ENCODE results near the gene TAF13.

TAF13 gene

GRCh38 chr1:109050228-109050995 is 25.4 kb downstream of the TAF13 start:
- H3K9me3 ChIP-seq (ENCODE audit: control insufficient read depth, insufficient read depth, low read depth, low read length) = no peaks in the 10 kb centered on the region
- POLR2A ChIA-PET = interaction anchor here (1.2 kb wide), 1 partner anchor 8 kb away, joined by 5 read pairs; the partner anchor contains the start of gene WDR47
- no peaks in the 10 kb centered on the region for H3K4me1 ChIP-seq (ENCODE audit: control insufficient read depth, insufficient read depth, low read length)
- no peaks in the 10 kb centered on the region for H3K36me3 ChIP-seq (ENCODE audit: control insufficient read depth in 2 of 2, insufficient read depth in 1 of 2, low read length in 2 of 2)
- TF ChIP-seq ZNF18 (tag by site-specific recombination; IDR thresholded peaks at IDR 0.05) (no peak), ZIC2 (tag by site-specific recombination; IDR thresholded peaks at IDR 0.05) (no peak), ZNF24 (tag by site-specific recombination; IDR thresholded peaks at IDR 0.05) (no peak), ZNF792 (tag by site-specific recombination; IDR thresholded peaks at IDR 0.05) (no peak), ZNF19 (tag by site-specific recombination; IDR thresholded peaks at IDR 0.05; ENCODE audit: low read depth) (no peak), BCL11A (tag by site-specific recombination; IDR thresholded peaks at IDR 0.05; ENCODE audit: low read depth) (no peak), ZNF37A (tag by site-specific recombination; IDR thresholded peaks at IDR 0.05) (no peak), ZNF133 (tag by site-specific recombination; IDR thresholded peaks at IDR 0.05) (no peak), KLF8 (tag by site-specific recombination; IDR thresholded peaks at IDR 0.05) (no peak), ZBTB44 (tag by site-specific recombination; IDR thresholded peaks at IDR 0.05) (no peak), FEZF1 (tag by site-specific recombination; IDR thresholded peaks at IDR 0.05) (no peak), ZNF660 (tag by site-specific recombination; IDR thresholded peaks at IDR 0.05) (no peak)
- TF ChIP-seq, protein P1, sequence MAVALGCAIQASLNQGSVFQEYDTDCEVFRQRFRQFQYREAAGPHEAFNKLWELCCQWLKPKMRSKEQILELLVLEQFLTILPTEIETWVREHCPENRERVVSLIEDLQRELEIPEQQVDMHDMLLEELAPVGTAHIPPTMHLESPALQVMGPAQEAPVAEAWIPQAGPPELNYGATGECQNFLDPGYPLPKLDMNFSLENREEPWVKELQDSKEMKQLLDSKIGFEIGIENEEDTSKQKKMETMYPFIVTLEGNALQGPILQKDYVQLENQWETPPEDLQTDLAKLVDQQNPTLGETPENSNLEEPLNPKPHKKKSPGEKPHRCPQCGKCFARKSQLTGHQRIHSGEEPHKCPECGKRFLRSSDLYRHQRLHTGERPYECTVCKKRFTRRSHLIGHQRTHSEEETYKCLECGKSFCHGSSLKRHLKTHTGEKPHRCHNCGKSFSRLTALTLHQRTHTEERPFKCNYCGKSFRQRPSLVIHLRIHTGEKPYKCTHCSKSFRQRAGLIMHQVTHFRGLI (tag by site-specific recombination; IDR thresholded peaks at IDR 0.05) = no peak
- TF ChIP-seq, protein P2, sequence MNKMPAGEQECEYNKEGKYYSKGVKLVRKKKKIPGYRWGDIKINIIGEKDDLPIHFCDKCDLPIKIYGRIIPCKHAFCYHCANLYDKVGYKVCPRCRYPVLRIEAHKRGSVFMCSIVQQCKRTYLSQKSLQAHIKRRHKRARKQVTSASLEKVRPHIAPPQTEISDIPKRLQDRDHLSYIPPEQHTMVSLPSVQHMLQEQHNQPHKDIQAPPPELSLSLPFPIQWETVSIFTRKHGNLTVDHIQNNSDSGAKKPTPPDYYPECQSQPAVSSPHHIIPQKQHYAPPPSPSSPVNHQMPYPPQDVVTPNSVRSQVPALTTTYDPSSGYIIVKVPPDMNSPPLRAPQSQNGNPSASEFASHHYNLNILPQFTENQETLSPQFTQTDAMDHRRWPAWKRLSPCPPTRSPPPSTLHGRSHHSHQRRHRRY (tag by site-specific recombination; IDR thresholded peaks at IDR 0.05) = no peak
- TF ChIP-seq, protein P3, sequence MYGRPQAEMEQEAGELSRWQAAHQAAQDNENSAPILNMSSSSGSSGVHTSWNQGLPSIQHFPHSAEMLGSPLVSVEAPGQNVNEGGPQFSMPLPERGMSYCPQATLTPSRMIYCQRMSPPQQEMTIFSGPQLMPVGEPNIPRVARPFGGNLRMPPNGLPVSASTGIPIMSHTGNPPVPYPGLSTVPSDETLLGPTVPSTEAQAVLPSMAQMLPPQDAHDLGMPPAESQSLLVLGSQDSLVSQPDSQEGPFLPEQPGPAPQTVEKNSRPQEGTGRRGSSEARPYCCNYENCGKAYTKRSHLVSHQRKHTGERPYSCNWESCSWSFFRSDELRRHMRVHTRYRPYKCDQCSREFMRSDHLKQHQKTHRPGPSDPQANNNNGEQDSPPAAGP (tag by site-specific recombination; IDR thresholded peaks at IDR 0.05) = no peak
- TF ChIP-seq, protein P4, sequence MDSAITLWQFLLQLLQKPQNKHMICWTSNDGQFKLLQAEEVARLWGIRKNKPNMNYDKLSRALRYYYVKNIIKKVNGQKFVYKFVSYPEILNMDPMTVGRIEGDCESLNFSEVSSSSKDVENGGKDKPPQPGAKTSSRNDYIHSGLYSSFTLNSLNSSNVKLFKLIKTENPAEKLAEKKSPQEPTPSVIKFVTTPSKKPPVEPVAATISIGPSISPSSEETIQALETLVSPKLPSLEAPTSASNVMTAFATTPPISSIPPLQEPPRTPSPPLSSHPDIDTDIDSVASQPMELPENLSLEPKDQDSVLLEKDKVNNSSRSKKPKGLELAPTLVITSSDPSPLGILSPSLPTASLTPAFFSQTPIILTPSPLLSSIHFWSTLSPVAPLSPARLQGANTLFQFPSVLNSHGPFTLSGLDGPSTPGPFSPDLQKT (IDR thresholded peaks at IDR 0.05; ENCODE audit: borderline replicate concordance, low read depth, low read length) = no peak
- CTCF ChIA-PET = interaction anchor here (0.6 kb wide), 1 partner anchor 151 kb away, joined by 3 read pairs; no protein-coding TSS in a partner anchor
- no peak overlapping the region for H3K4me3 ChIP-seq (ENCODE audit: low read depth, low read length)
- H3K27ac ChIP-seq (ENCODE audit: extremely low read depth, low read depth, low read length) = no peak overlapping the region
